KOPT-K1 (cell line): ENCODE measurements around the gene XPO4.
"Not testable (repeated sequence)": the region's sequence is repeated elsewhere in the genome, so short reads cannot be mapped to it uniquely, and the experiment has no call there.

Source experiments
- H3K27ac ChIP-seq: fragments of 200-600 bp; sonication (generic); 2 replicates; pipeline ENCODE4 v1.5.1; 2016; ENCODE audit warnings: antibody characterized with exemption, mild to moderate bottlenecking, low read depth, low read length; ENCODE audit not compliant: poor library complexity, severe bottlenecking
- H3K36me3 ChIP-seq: fragments of 200-600 bp; sonication (generic); 2 replicates; pipeline ENCODE4 v1.5.1; 2017; ENCODE audit warnings: antibody characterized with exemption, mild to moderate bottlenecking, low read length, moderate library complexity; ENCODE audit not compliant: insufficient read depth
- H3K9me3 ChIP-seq: fragments of 200-600 bp; sonication (generic); 2 replicates; pipeline ENCODE4 v1.5.1; 2017; ENCODE audit warnings: antibody characterized with exemption, low read length, mild to moderate bottlenecking; ENCODE audit not compliant: insufficient read depth, poor library complexity, severe bottlenecking

Gene XPO4

GRCh38 chr13:20867408-20867807 lies 35.1 kb downstream of the XPO4 start:
- Histone ChIP-seq H3K36me3 (peaks cover 11% of the 10 kb centered on the region), H3K27ac (no peak overlapping the region), H3K9me3 (no peaks in the 10 kb centered on the region)

GRCh38 chr13:20861666-20862065 lies 40.9 kb downstream of the XPO4 start:
- not testable (repeated sequence) for H3K27ac ChIP-seq, H3K9me3 ChIP-seq
- peaks cover 47% of the 10 kb centered on the region for H3K36me3 ChIP-seq

- Histone ChIP-seq H3K27ac (no peak overlapping the region), H3K9me3 (no peaks in the 10 kb centered on the region), H3K36me3 (peaks cover 50% of the 10 kb centered on the region)
Measured at GRCh38 chr13:20860844-20861243, 41.7 kb downstream of the XPO4 start.

- no peaks in the 10 kb centered on the region for H3K9me3 ChIP-seq
- H3K27ac ChIP-seq: no peak overlapping the region
- H3K36me3 ChIP-seq: peaks cover 53% of the 10 kb centered on the region
Measured at GRCh38 chr13:20856650-20857049, 45.9 kb downstream of the XPO4 start.

GRCh38 chr13:20851844-20852402 lies 50.6 kb downstream of the XPO4 start:
- H3K9me3 ChIP-seq: no peaks in the 10 kb centered on the region
- H3K36me3 ChIP-seq: peaks cover 38% of the 10 kb centered on the region
- H3K27ac ChIP-seq: no peak overlapping the region

- H3K36me3 ChIP-seq: peaks cover 27% of the 10 kb centered on the region
- H3K9me3 ChIP-seq: no peaks in the 10 kb centered on the region
- no peak overlapping the region for H3K27ac ChIP-seq
Measured at GRCh38 chr13:20848944-20849343, 53.6 kb downstream of the XPO4 start.

- Histone ChIP-seq H3K27ac (no peak overlapping the region), H3K36me3 (peaks cover 29% of the 10 kb centered on the region), H3K9me3 (no peaks in the 10 kb centered on the region)
Measured at GRCh38 chr13:20848203-20848602, 54.3 kb downstream of the XPO4 start.

- Histone ChIP-seq H3K36me3 (peaks cover 37% of the 10 kb centered on the region), H3K9me3 (no peaks in the 10 kb centered on the region), H3K27ac (no peak overlapping the region)
Measured at GRCh38 chr13:20847296-20847695, 55.2 kb downstream of the XPO4 start.

GRCh38 chr13:20843166-20843565 lies 59.4 kb downstream of the XPO4 start:
- no peak overlapping the region for H3K27ac ChIP-seq
- peaks cover 55% of the 10 kb centered on the region for H3K36me3 ChIP-seq
- H3K9me3 ChIP-seq: no peaks in the 10 kb centered on the region

- Histone ChIP-seq H3K36me3 (peaks cover 78% of the 10 kb centered on the region), H3K9me3 (no peaks in the 10 kb centered on the region), H3K27ac (no peak overlapping the region)
Measured at GRCh38 chr13:20840568-20840967, 62.0 kb downstream of the XPO4 start.

GRCh38 chr13:20833900-20834679 lies 68.5 kb downstream of the XPO4 start:
- H3K9me3 ChIP-seq: no peaks in the 10 kb centered on the region
- no peak overlapping the region for H3K27ac ChIP-seq
- H3K36me3 ChIP-seq: peaks cover 61% of the 10 kb centered on the region

- Histone ChIP-seq H3K9me3 (no peaks in the 10 kb centered on the region), H3K36me3 (peaks cover 49% of the 10 kb centered on the region), H3K27ac (no peak overlapping the region)
Measured at GRCh38 chr13:20832861-20833260, 69.7 kb downstream of the XPO4 start.

GRCh38 chr13:20831933-20832332 lies 70.6 kb downstream of the XPO4 start:
- H3K9me3 ChIP-seq: no peaks in the 10 kb centered on the region
- H3K36me3 ChIP-seq: peaks cover 49% of the 10 kb centered on the region
- no peak overlapping the region for H3K27ac ChIP-seq

GRCh38 chr13:20831254-20831653 lies 71.3 kb downstream of the XPO4 start:
- Histone ChIP-seq H3K27ac (no peak overlapping the region), H3K9me3 (no peaks in the 10 kb centered on the region), H3K36me3 (peaks cover 46% of the 10 kb centered on the region)

- Histone ChIP-seq H3K9me3 (no peaks in the 10 kb centered on the region), H3K27ac (no peak overlapping the region), H3K36me3 (peaks cover 35% of the 10 kb centered on the region)
Measured at GRCh38 chr13:20828539-20829364, 73.8 kb downstream of the XPO4 start.
